GM12874 (cell line): ENCODE results near the gene INTS6.

Experiments used
- CTCF ChIP-seq: IDR thresholded peaks from 2 replicates; pipeline ENCODE4 v1.5.1; 2011; ENCODE audit warnings: low read depth, mild to moderate bottlenecking, control low read depth, low read length, moderate library complexity; ENCODE audit not compliant: insufficient read depth

INTS6 gene

GRCh38 chr13:51324714-51325420 lies 128.0 kb downstream of the INTS6 start:
- TF ChIP-seq CTCF, result no peak

GRCh38 chr13:51323824-51324511 lies 128.9 kb downstream of the INTS6 start:
- TF ChIP-seq CTCF, result no peak

GRCh38 chr13:51322826-51323225 lies 130.0 kb downstream of the INTS6 start:
- no peak for TF ChIP-seq CTCF

GRCh38 chr13:51321836-51322235 lies 131.0 kb downstream of the INTS6 start:
- no peak for TF ChIP-seq CTCF

GRCh38 chr13:51318876-51319275 lies 134.0 kb downstream of the INTS6 start:
- no peak for TF ChIP-seq CTCF

GRCh38 chr13:51318015-51318414 lies 134.8 kb downstream of the INTS6 start:
- TF ChIP-seq CTCF, result no peak

GRCh38 chr13:51317262-51317661 lies 135.6 kb downstream of the INTS6 start:
- TF ChIP-seq CTCF, result no peak
